Smooth muscle cell (in vitro differentiated cells): Measurements from ENCODE around the gene CACNA2D3. TPM values are rescaled to one million over a fixed set of nuclear protein-coding genes. Genes with fewer than 3 reads are reported as not detected.

ENCODE experiments used
- DNase-seq: peaks from one replicate; lab custom pipeline; 2025; ENCODE audit not compliant: unreplicated experiment; lab: John Stamatoyannopoulos, UW
- H2AFZ ChIP-seq: fragments of 200-600 bp; sonication (generic); 2 replicates; pipeline ENCODE4 v1.6.0; 2016; ENCODE audit warnings: antibody characterized with exemption, low read depth, mild to moderate bottlenecking
- H3F3A ChIP-seq: fragments of 200-600 bp; sonication (generic); 2 replicates; pipeline ENCODE4 v1.6.0; 2017; ENCODE audit warnings: antibody characterized with exemption, low read depth
- H3K27ac ChIP-seq: fragments of 200-600 bp; sonication (generic); 2 replicates; pipeline ENCODE4 v1.5.1; 2016; ENCODE audit warnings: low read depth, mild to moderate bottlenecking
- H3K27me3 ChIP-seq: fragments of 200-600 bp; sonication (generic); 2 replicates; pipeline ENCODE4 v1.6.1; 2016; ENCODE audit warnings: low read depth, mild to moderate bottlenecking
- H3K36me3 ChIP-seq: fragments of 200-600 bp; sonication (generic); 2 replicates; pipeline ENCODE4 v1.5.1; 2016; ENCODE audit warnings: low read depth
- H3K4me1 ChIP-seq: fragments of 200-600 bp; sonication (generic); 2 replicates; pipeline ENCODE4 v1.5.1; 2016; ENCODE audit warnings: low read depth
- H3K4me2 ChIP-seq: fragments of 200-600 bp; sonication (generic); 2 replicates; pipeline ENCODE4 v1.6.0; 2016; ENCODE audit warnings: mild to moderate bottlenecking
- H3K4me3 ChIP-seq: fragments of 200-600 bp; sonication (generic); 2 replicates; pipeline ENCODE4 v1.5.1; 2016; ENCODE audit warnings: mild to moderate bottlenecking
- H3K79me2 ChIP-seq: fragments of 200-600 bp; sonication (generic); 2 replicates; pipeline ENCODE4 v1.6.0; 2016; ENCODE audit warnings: low read depth, mild to moderate bottlenecking
- H3K9ac ChIP-seq: fragments of 200-600 bp; sonication (generic); 2 replicates; pipeline ENCODE4 v1.6.0; 2016; ENCODE audit warnings: low read depth
- H3K9me3 ChIP-seq: fragments of 200-600 bp; sonication (generic); replicated peaks from 2 replicates; pipeline ENCODE4 v1.5.1; 2016; ENCODE audit warnings: low read depth
- H4K20me1 ChIP-seq: fragments of 200-600 bp; sonication (generic); 2 replicates; pipeline ENCODE4 v1.6.0; 2016; ENCODE audit warnings: low read depth
- CTCF ChIP-seq: fragments of 200-600 bp; sonication (generic); IDR thresholded peaks from 2 replicates; pipeline ENCODE4 v1.5.1; 2017; ENCODE audit warnings: borderline replicate concordance, mild to moderate bottlenecking, antibody characterized with exemption; ENCODE audit not compliant: insufficient read depth, poor library complexity, severe bottlenecking
- WGBS: methylation state at CpG from one replicate; pipeline ENCODE4 v1.1.7; 2016; ENCODE audit warnings: low lambda C conversion rate; 5-methylcytosine and 5-hydroxymethylcytosine counted together
- polyA plus RNA-seq: library from polyadenylated mRNA; unstranded; fragments of >200 nt; fragmentation: Nextera tagmentation; extraction: Ambion mirVana; gene quantifications from 2 replicates; pipeline ENCODE4 v1.2.1, GENCODE V29; 2016
- total RNA-seq: library from RNA; depleted of rRNA; stranded (reverse); fragments of >200 nt; gene quantifications from 2 replicates; pipeline ENCODE4 v1.2.3, GENCODE V29; 2014

CACNA2D3 gene
- total and polyA plus RNA-seq, 2 experiments from 2014 or later: 0.15 to 0.90 TPM

GRCh38 chr3:54274607-54275006 is 152.3 kb downstream of the CACNA2D3 start:
- Histone ChIP-seq H3K27me3 (peaks cover 8% of the 10 kb centered on the region), H4K20me1 (no peaks in the 10 kb centered on the region), H3K9me3 (no peaks in the 10 kb centered on the region), H2AFZ (no peak overlapping the region), H3K4me2 (no peak overlapping the region), H3K9ac (no peak overlapping the region), H3F3A (no peaks in the 10 kb centered on the region), H3K4me3 (no peak overlapping the region), H3K36me3 (no peaks in the 10 kb centered on the region), H3K79me2 (no peaks in the 10 kb centered on the region), H3K4me1 (no peaks in the 10 kb centered on the region), H3K27ac (no peak overlapping the region)
- no peak for TF ChIP-seq CTCF
- no peak for DNase-seq
- 72% methylated on average over 4 of the region's 4 CpGs for WGBS

GRCh38 chr3:54279005-54279583 is 156.7 kb downstream of the CACNA2D3 start:
- Histone ChIP-seq H3K36me3 (no peaks in the 10 kb centered on the region), H3K4me2 (no peak overlapping the region), H3K9me3 (no peaks in the 10 kb centered on the region), H3F3A (no peaks in the 10 kb centered on the region), H3K79me2 (no peaks in the 10 kb centered on the region), H3K4me3 (no peak overlapping the region), H3K4me1 (no peaks in the 10 kb centered on the region), H3K27me3 (peaks cover 4% of the 10 kb centered on the region), H4K20me1 (no peaks in the 10 kb centered on the region), H3K27ac (no peak overlapping the region), H3K9ac (no peak overlapping the region), H2AFZ (no peak overlapping the region)
- WGBS: 79% methylated on average over 10 of the region's 10 CpGs
- TF ChIP-seq CTCF: no peak
- DNase-seq: no peak

- peaks cover 4% of the 10 kb centered on the region for H3K27me3 ChIP-seq
- no peak for TF ChIP-seq CTCF
- 88% methylated on average over 4 of the region's 4 CpGs for WGBS
These were observed 161.1 kb downstream of the CACNA2D3 start for GRCh38 chr3:54283470-54283869.

GRCh38 chr3:54294214-54294613 is 171.9 kb downstream of the CACNA2D3 start:
- Histone ChIP-seq H3K4me2 (no peak overlapping the region), H3F3A (no peaks in the 10 kb centered on the region), H3K79me2 (no peaks in the 10 kb centered on the region), H3K27ac (no peak overlapping the region), H3K9me3 (no peaks in the 10 kb centered on the region), H3K36me3 (no peaks in the 10 kb centered on the region), H3K9ac (no peak overlapping the region), H3K4me1 (no peaks in the 10 kb centered on the region), H3K27me3 (peaks cover 28% of the 10 kb centered on the region), H2AFZ (no peak overlapping the region), H3K4me3 (no peak overlapping the region), H4K20me1 (no peaks in the 10 kb centered on the region)
- no peak for TF ChIP-seq CTCF
- DNase-seq: no peak
- 45% methylated on average over 4 of the region's 4 CpGs for WGBS

More at GRCh38 chr3:54283470-54283869, 161.1 kb downstream of the CACNA2D3 start:
- Histone ChIP-seq H3F3A (no peaks in the 10 kb centered on the region), H3K27ac (no peak overlapping the region), H3K79me2 (no peaks in the 10 kb centered on the region), H4K20me1 (no peaks in the 10 kb centered on the region), H3K4me3 (no peak overlapping the region), H3K9me3 (no peaks in the 10 kb centered on the region), H3K4me1 (no peaks in the 10 kb centered on the region), H2AFZ (no peak overlapping the region), H3K9ac (no peak overlapping the region), H3K36me3 (no peaks in the 10 kb centered on the region), H3K4me2 (no peak overlapping the region)
- DNase-seq: no peak
